MM.1S (cell line): Measurements from ENCODE around the gene CUBN.

Experiments
- EZH2phosphoT487 ChIP-seq: fragments of 300-600 bp; sonication (generic); IDR thresholded peaks from 2 replicates; pipeline ENCODE4 v1.6.1; 2018; ENCODE audit warnings: antibody characterized with exemption, low read length
- TF ChIP-seq, protein P1 (sequence below): fragments of 300-600 bp; sonication (generic); IDR thresholded peaks from 2 replicates; pipeline ENCODE4 v1.5.1; 2016; ENCODE audit warnings: antibody characterized with exemption, low read length, mixed read lengths

DNA sequence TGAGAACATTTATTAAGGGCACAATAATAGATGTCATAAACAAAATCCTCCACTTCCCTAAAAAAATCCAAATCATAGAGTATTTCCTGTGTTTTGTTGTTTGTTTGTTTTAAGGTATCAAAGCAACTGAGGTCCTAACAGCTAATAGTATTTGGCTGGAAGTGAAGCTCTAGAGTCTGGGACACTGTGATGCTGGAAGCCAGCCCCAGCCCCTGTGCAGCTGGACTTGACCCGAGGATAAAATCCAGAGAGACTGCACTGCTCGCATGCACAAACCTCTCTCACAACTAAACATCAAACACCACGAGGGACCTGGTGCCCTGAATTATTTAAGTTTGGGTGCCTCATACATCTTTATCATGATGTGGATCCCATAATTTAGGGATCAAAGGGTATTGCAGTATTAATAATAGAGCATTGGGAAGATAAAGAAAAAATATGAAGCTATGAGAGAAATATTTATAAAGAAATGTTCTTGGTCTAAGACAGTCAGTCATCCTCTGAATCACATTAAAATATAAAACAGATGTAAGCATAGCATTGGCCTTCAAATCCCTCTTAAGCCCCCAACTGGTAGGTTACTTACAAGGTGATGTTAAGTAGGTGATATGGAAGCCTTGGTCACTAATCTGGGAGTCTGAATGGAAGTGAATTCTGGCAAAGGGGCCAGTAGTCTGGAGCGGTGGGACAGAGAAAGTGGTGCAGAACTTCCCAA lies 44.4 kb downstream of the CUBN start:
- TF ChIP-seq, protein P1, sequence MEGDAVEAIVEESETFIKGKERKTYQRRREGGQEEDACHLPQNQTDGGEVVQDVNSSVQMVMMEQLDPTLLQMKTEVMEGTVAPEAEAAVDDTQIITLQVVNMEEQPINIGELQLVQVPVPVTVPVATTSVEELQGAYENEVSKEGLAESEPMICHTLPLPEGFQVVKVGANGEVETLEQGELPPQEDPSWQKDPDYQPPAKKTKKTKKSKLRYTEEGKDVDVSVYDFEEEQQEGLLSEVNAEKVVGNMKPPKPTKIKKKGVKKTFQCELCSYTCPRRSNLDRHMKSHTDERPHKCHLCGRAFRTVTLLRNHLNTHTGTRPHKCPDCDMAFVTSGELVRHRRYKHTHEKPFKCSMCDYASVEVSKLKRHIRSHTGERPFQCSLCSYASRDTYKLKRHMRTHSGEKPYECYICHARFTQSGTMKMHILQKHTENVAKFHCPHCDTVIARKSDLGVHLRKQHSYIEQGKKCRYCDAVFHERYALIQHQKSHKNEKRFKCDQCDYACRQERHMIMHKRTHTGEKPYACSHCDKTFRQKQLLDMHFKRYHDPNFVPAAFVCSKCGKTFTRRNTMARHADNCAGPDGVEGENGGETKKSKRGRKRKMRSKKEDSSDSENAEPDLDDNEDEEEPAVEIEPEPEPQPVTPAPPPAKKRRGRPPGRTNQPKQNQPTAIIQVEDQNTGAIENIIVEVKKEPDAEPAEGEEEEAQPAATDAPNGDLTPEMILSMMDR, result no peak
- TF ChIP-seq EZH2phosphoT487, result no peak
